ENCODE results near the gene PDGFB.

PDGFB gene

GRCh38 chr22:39214383-39215069, 30.3 kb downstream of the PDGFB start:
- no peak for TF ChIP-seq CTCF (IDR thresholded peaks at IDR 0.05; ENCODE audit: control insufficient read depth, insufficient read depth, low read depth, low read length, missing control alignments)
- H3K4me3 ChIP-seq (ENCODE audit: control insufficient read depth, low read depth, low read length) = no peak overlapping the region
- no peak for DNase-seq (ENCODE audit: low read depth)

GRCh38 chr22:39214006-39214382, 30.8 kb downstream of the PDGFB start:
- H3K4me3 ChIP-seq (ENCODE audit: control insufficient read depth, low read depth, low read length) = no peak overlapping the region
- no peak for TF ChIP-seq CTCF (IDR thresholded peaks at IDR 0.05; ENCODE audit: control insufficient read depth, insufficient read depth, low read depth, low read length, missing control alignments)
- no peak for DNase-seq (ENCODE audit: low read depth)

- TF ChIP-seq CTCF (IDR thresholded peaks at IDR 0.05; ENCODE audit: control insufficient read depth, insufficient read depth, low read depth, low read length, missing control alignments) = no peak
- H3K4me3 ChIP-seq (ENCODE audit: control insufficient read depth, low read depth, low read length) = no peak overlapping the region
- DNase-seq (ENCODE audit: low read depth) = no peak
Measured at GRCh38 chr22:39212721-39213376, 31.9 kb downstream of the PDGFB start.

- H3K4me3 ChIP-seq (ENCODE audit: control insufficient read depth, low read depth, low read length) = no peak overlapping the region
- TF ChIP-seq CTCF (IDR thresholded peaks at IDR 0.05; ENCODE audit: control insufficient read depth, insufficient read depth, low read depth, low read length, missing control alignments) = no peak
- DNase-seq (ENCODE audit: low read depth) = no peak
Measured at GRCh38 chr22:39209756-39210155, 35.0 kb downstream of the PDGFB start.

- no peak overlapping the region for H3K4me3 ChIP-seq (ENCODE audit: control insufficient read depth, low read depth, low read length)
- TF ChIP-seq CTCF (IDR thresholded peaks at IDR 0.05; ENCODE audit: control insufficient read depth, insufficient read depth, low read depth, low read length, missing control alignments) = no peak
- no peak for DNase-seq (ENCODE audit: low read depth)
Measured at GRCh38 chr22:39208013-39208680, 36.6 kb downstream of the PDGFB start.

GRCh38 chr22:39207141-39208012, 37.4 kb downstream of the PDGFB start:
- DNase-seq (ENCODE audit: low read depth) = no peak
- no peak overlapping the region for H3K4me3 ChIP-seq (ENCODE audit: control insufficient read depth, low read depth, low read length)
- TF ChIP-seq CTCF (IDR thresholded peaks at IDR 0.05; ENCODE audit: control insufficient read depth, insufficient read depth, low read depth, low read length, missing control alignments) = no peak

Measured in AG09309 (cell line).